ENCODE measurements around the gene VSTM2B.

DNA sequence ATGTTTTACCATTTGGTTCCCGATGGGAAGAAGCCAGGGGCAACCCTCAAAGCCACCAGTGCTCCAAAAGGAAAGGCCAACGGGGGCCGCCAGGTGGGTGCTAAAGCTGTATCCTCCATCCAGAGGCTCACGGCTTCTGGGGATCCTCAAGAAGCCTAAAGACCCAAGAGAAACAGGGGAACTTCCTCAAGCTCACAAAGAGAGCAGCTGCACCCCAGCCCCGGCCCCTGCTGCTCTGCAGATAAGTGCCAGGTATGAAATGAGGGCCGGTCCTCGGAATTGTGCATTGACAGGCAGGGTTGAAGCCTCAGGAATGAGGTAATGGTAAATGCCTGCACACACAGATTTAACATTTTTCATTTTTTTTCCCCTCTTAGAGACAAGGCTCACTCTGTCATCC is 72.2 kb downstream of the VSTM2B start:
- TF ChIP-seq, protein P1, sequence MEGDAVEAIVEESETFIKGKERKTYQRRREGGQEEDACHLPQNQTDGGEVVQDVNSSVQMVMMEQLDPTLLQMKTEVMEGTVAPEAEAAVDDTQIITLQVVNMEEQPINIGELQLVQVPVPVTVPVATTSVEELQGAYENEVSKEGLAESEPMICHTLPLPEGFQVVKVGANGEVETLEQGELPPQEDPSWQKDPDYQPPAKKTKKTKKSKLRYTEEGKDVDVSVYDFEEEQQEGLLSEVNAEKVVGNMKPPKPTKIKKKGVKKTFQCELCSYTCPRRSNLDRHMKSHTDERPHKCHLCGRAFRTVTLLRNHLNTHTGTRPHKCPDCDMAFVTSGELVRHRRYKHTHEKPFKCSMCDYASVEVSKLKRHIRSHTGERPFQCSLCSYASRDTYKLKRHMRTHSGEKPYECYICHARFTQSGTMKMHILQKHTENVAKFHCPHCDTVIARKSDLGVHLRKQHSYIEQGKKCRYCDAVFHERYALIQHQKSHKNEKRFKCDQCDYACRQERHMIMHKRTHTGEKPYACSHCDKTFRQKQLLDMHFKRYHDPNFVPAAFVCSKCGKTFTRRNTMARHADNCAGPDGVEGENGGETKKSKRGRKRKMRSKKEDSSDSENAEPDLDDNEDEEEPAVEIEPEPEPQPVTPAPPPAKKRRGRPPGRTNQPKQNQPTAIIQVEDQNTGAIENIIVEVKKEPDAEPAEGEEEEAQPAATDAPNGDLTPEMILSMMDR (conservative IDR thresholded peaks at IDR 0.05; ENCODE audit: low read length), result no peak
- no peak for TF ChIP-seq EZH2phosphoT487 (IDR thresholded peaks at IDR 0.05; ENCODE audit: borderline replicate concordance, low read depth, low read length)

Measured in OCI-LY7 (cell line).